ENCODE results near the gene TSC22D1. TPM values are rescaled to one million over a fixed set of nuclear protein-coding genes. Genes with fewer than 3 reads are reported as not detected.

TSC22D1 gene
- total RNA-seq, 1 donor from 2014 or later: 70.0 TPM

- Histone ChIP-seq H3K27me3 (ENCODE audit: control insufficient read depth, insufficient read depth, low read length) (peaks cover 2% of the 10 kb centered on the region), H3K4me3 (ENCODE audit: low read depth, low read length) (no peak overlapping the region), H3K36me3 (ENCODE audit: control insufficient read depth, insufficient read depth, low read length) (no peaks in the 10 kb centered on the region)
- no peak for DNase-seq (ENCODE audit: low read depth)
- TF ChIP-seq, protein P1, sequence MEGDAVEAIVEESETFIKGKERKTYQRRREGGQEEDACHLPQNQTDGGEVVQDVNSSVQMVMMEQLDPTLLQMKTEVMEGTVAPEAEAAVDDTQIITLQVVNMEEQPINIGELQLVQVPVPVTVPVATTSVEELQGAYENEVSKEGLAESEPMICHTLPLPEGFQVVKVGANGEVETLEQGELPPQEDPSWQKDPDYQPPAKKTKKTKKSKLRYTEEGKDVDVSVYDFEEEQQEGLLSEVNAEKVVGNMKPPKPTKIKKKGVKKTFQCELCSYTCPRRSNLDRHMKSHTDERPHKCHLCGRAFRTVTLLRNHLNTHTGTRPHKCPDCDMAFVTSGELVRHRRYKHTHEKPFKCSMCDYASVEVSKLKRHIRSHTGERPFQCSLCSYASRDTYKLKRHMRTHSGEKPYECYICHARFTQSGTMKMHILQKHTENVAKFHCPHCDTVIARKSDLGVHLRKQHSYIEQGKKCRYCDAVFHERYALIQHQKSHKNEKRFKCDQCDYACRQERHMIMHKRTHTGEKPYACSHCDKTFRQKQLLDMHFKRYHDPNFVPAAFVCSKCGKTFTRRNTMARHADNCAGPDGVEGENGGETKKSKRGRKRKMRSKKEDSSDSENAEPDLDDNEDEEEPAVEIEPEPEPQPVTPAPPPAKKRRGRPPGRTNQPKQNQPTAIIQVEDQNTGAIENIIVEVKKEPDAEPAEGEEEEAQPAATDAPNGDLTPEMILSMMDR (IDR thresholded peaks at IDR 0.05; ENCODE audit: insufficient read depth, low read length, poor library complexity, severe bottlenecking): no peak
Observed at GRCh38 chr13:44416744-44417143, 159.4 kb downstream of the TSC22D1 start.

- H3K27me3 ChIP-seq (ENCODE audit: control insufficient read depth, insufficient read depth, low read length): peaks cover 2% of the 10 kb centered on the region
Observed at GRCh38 chr13:44416301-44416700, 159.8 kb downstream of the TSC22D1 start.

GRCh38 chr13:44415815-44416214 is 160.3 kb downstream of the TSC22D1 start:
- TF ChIP-seq, protein P1 (IDR thresholded peaks at IDR 0.05; ENCODE audit: insufficient read depth, low read length, poor library complexity, severe bottlenecking): no peak
- H3K36me3 ChIP-seq (ENCODE audit: control insufficient read depth, insufficient read depth, low read length): no peaks in the 10 kb centered on the region
- no peak overlapping the region for H3K4me3 ChIP-seq (ENCODE audit: low read depth, low read length)
- no peak for DNase-seq (ENCODE audit: low read depth)
- peaks cover 2% of the 10 kb centered on the region for H3K27me3 ChIP-seq (ENCODE audit: control insufficient read depth, insufficient read depth, low read length)

More at GRCh38 chr13:44416301-44416700, 159.8 kb downstream of the TSC22D1 start:
- TF ChIP-seq, protein P1 (IDR thresholded peaks at IDR 0.05; ENCODE audit: insufficient read depth, low read length, poor library complexity, severe bottlenecking): no peak
- H3K4me3 ChIP-seq (ENCODE audit: low read depth, low read length): no peak overlapping the region
- H3K36me3 ChIP-seq (ENCODE audit: control insufficient read depth, insufficient read depth, low read length): no peaks in the 10 kb centered on the region
- DNase-seq (ENCODE audit: low read depth): no peak

GRCh38 chr13:44414716-44415115 is 161.4 kb downstream of the TSC22D1 start:
- TF ChIP-seq, protein P1 (IDR thresholded peaks at IDR 0.05; ENCODE audit: insufficient read depth, low read length, poor library complexity, severe bottlenecking): no peak
- H3K4me3 ChIP-seq (ENCODE audit: low read depth, low read length): peak overlapping the region; percentile 24
- no peaks in the 10 kb centered on the region for H3K36me3 ChIP-seq (ENCODE audit: control insufficient read depth, insufficient read depth, low read length)
- H3K27me3 ChIP-seq (ENCODE audit: control insufficient read depth, insufficient read depth, low read length): peaks cover 2% of the 10 kb centered on the region
- no peak for DNase-seq (ENCODE audit: low read depth)

DNA sequence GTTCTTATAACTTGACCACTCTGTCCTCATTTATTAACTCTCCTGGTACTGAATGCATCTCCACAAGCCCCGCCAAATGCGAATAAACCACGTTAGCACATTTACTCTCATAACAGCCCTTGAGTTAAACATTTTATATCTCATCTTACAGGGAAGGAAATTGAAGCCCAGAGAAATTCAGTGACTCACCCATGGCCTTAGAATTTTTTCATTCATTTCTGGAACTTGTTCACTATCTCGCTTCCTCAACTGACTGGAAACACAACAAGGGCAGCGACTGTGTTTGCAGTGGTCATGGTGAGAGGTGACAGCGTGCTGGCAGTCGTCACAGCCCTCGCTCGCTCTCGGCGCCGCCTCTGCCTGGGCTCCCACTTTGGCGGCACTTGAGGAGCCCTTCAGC is 163.0 kb downstream of the TSC22D1 start:
- no peaks in the 10 kb centered on the region for H3K36me3 ChIP-seq (ENCODE audit: control insufficient read depth, insufficient read depth, low read length)
- H3K27me3 ChIP-seq (ENCODE audit: control insufficient read depth, insufficient read depth, low read length): peaks cover 2% of the 10 kb centered on the region
- no peak overlapping the region for H3K4me3 ChIP-seq (ENCODE audit: low read depth, low read length)
- no peak for DNase-seq (ENCODE audit: low read depth)
- TF ChIP-seq, protein P1 (IDR thresholded peaks at IDR 0.05; ENCODE audit: insufficient read depth, low read length, poor library complexity, severe bottlenecking): no peak

DNA sequence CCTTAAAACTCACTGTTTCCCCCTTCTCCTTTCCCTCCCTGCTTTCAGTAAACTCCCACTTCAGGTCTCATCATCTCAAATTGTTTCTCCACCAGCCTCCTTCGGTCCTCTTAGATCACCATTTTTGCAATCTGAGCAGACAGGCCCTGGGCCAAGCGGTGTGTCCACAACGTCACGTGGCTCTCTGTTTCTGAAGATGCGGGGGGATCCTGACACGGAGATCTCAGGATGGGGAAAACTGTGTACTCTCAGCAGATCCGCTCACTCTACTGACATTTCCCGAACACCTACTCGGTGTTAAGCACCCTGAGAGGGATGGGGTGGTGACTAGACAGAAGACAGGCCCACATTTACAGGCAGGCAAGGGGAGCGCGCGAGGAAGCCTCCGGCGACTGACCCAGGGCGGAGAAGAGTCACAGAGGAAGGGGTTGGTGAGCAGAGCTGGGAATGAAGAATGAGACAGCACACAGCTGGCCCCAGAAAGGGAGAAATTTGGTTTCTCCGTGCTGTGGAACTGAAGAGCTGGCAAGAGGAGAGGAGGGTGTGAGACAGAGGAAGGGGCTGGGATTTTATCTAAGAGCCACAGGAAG is 163.7 kb downstream of the TSC22D1 start:
- no peaks in the 10 kb centered on the region for H3K36me3 ChIP-seq (ENCODE audit: control insufficient read depth, insufficient read depth, low read length)
- TF ChIP-seq, protein P1 (IDR thresholded peaks at IDR 0.05; ENCODE audit: insufficient read depth, low read length, poor library complexity, severe bottlenecking): no peak
- no peak overlapping the region for H3K4me3 ChIP-seq (ENCODE audit: low read depth, low read length)
- no peak for DNase-seq (ENCODE audit: low read depth)
- peaks cover 2% of the 10 kb centered on the region for H3K27me3 ChIP-seq (ENCODE audit: control insufficient read depth, insufficient read depth, low read length)

Measured in kidney epithelial cell (primary cell).